Measurements from ENCODE around the gene CD34. TPM values are rescaled to one million over a fixed set of nuclear protein-coding genes. Genes with fewer than 3 reads are reported as not detected.

Gene CD34
- total RNA-seq, 1 experiment from 2014 or later = 0.06 TPM

- DNase-seq (ENCODE audit: low spot score) = no peak
Observed at GRCh38 chr1:207876131-207876530, 34.8 kb downstream of the CD34 start.

DNA sequence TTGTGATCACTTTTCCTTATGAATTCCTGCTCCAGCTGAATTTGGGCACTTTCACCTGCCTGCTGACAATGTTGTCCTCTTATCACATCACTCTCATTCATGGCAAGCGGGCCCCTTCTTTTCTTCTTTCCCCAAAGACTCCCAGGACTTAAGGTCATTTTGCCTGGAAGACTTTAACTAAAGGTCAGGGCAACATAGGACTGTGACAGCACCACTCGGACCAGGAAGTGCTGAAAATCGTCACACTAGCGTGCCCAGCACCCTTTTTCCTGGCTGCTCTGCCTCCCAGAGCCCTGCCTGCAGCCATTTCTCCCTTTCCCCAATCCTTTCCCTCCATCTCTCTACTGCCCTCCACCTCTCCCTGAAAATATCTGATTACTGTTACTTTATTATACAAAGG lies 35.4 kb downstream of the CD34 start:
- no peak for DNase-seq (ENCODE audit: low spot score)

- no peak for DNase-seq (ENCODE audit: low spot score)
Observed at GRCh38 chr1:207873055-207873890, 37.7 kb downstream of the CD34 start.

DNA sequence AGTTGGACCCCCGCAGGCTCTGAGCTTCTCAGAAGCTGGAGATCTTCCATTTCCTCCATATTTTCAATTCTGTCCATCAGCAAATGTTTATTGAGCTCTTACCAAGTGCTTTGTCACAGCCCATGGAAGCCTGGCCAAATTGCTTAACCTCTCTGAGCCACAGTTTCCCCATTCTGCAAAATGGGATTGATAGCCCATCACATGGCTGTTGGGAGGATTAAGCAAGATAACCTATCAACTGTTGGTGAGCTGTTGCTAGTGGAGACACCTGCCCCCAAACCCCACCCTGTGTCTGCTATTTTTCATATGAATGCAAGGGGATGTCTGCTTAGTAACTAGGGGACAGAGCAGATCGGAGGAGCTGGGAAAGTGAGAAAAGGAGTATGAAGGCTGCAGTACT lies 38.3 kb downstream of the CD34 start:
- DNase-seq (ENCODE audit: low spot score) = no peak

GRCh38 chr1:207871117-207871649 lies 39.7 kb downstream of the CD34 start:
- no peak for DNase-seq (ENCODE audit: low spot score)

GRCh38 chr1:207870306-207871031 lies 40.5 kb downstream of the CD34 start:
- DNase-seq (ENCODE audit: low spot score) = no peak

DNA sequence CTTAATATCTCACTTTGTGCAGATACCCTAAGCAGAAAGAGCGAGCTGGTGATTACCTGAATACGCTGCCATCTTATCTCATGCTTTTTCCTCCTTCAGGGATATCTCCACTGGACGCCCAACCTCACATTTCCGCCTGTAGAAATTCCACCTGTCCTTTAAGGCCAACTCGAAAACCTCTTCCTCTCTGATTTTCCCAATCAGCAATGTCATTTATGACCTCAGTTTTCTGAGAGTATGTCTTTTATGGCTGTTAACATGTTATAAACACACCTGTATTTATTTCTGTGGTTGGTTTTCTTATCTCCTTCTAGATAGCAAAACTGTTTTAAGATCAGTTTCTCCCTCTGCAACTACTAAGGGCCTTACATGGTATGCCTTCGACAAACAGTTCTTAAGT lies 41.1 kb downstream of the CD34 start:
- DNase-seq (ENCODE audit: low spot score) = no peak

DNA sequence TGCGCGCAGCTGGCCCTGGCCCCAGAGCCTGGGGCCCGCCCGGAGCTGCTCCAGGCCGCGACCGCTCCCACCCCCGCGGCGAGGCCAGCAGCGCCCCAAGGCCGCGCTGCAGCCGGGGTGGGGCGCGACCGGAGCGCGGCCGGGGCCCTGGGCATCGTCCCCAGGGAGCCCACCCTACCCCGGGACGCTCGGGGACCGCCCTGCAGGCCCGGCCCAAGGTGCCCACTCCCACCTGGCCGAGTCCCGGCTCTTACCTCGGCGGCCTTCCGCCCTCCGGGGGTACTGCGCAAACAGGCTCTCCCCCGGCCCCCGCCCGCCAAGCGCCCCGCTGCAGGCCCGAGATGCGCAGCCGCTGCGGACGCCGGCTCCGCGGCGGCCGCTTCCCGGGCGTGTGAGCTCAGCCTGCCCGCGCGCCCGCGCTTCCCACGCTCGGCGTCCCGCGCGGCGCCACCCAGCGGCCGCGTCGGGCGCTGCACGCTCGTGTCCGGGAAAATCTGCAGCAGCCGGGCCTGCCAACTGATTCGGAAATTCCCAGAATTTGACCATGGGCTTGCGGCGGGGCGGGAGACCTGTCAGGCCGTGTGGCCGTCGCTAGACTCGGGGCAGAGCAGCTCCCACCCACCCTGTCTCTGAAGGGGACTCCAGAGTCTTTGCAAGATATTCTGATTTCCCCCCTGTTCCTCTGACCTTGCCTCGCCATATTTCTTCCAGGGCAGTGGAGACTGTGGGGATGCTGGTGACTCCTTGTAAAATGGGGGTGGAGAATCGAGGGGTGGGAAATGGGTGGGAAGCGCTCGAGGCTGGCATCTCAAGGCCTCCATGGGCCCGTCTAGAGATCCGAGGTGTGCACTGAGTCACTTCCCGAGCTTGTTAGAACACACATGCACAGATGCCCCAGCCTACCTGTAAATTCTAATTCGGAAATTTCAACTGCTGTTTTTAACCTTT lies 41.9 kb downstream of the CD34 start:
- peak; percentile 22 for DNase-seq (ENCODE audit: low spot score)

DNA sequence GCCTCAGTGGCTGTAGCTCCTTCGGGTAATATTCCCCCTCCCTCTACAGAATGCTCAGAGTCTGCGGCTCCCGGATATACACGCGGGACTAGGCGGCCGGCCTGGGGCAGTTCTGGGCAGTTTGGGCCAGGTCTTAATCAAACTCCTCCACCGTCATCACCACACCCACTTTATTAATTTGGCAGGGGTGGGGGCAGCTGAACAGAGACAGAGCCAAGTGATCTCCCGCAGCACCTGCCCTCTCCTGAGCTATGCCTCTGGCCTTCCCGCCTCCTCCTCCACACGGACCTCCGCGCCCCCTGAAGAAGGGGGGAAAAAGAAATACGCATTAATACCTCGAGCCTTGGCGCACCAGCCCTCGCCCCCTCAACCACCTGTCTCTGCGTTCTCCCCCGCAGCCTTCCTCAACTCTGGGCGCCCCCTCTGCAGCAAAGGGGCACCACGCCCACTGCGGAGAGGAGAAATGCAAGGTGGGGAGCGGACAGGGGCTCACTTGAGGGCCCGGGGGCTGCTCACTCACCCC lies 42.6 kb downstream of the CD34 start:
- DNase-seq (ENCODE audit: low spot score) = no peak

DNA sequence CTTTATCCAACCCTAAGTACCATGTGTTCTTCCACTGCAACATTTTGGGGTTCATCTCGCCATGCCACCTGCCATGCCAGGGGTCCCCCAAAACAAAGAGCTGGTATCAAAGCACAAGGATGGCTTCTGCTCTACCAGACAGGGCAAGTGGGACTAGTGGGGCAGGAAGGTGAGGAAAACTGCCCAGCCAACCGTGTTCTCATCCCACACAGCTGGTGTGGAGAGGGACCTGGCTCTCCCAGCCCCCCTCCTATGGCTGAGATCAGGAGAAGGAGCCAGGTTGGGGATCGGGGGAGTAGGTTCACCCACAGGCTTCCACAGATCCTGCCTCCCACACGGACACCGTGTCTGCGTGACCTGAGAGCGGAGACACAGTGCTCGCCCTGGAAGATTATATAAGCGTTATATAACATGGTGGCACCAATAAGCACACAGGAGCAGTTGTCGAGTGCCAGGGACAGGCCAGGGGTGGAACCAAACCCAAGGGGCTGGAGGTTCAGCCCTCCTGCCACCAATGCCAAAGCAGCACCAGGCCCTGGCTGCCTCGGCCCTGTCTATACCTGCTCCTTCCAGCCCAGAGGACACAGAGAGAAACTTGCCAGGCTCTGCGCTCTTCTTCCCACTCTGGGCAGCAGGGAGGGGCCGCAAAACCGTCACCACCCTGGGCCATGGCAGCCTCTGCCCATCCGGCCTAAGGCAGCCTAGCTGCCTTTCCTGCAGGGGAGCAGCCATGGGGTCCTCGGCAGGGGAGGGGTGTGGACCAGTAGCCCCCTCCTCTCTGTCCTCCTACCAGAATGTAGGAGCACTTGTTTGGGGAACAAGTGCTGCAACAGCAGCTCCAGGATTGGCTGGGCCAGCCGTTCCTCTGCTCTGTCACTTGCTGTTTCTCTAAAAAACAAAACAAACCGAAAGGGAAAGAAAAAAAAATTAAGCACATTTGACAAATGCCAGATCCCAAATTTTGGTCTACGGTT lies 43.5 kb downstream of the CD34 start:
- DNase-seq (ENCODE audit: low spot score) = no peak

- DNase-seq (ENCODE audit: low spot score) = no peak
Observed at GRCh38 chr1:207866471-207867135, 44.3 kb downstream of the CD34 start.

- no peak for DNase-seq (ENCODE audit: low spot score)
Observed at GRCh38 chr1:207863893-207864535, 46.9 kb downstream of the CD34 start.

- DNase-seq (ENCODE audit: low spot score) = no peak
Observed at GRCh38 chr1:207862241-207862787, 48.6 kb downstream of the CD34 start.

DNA sequence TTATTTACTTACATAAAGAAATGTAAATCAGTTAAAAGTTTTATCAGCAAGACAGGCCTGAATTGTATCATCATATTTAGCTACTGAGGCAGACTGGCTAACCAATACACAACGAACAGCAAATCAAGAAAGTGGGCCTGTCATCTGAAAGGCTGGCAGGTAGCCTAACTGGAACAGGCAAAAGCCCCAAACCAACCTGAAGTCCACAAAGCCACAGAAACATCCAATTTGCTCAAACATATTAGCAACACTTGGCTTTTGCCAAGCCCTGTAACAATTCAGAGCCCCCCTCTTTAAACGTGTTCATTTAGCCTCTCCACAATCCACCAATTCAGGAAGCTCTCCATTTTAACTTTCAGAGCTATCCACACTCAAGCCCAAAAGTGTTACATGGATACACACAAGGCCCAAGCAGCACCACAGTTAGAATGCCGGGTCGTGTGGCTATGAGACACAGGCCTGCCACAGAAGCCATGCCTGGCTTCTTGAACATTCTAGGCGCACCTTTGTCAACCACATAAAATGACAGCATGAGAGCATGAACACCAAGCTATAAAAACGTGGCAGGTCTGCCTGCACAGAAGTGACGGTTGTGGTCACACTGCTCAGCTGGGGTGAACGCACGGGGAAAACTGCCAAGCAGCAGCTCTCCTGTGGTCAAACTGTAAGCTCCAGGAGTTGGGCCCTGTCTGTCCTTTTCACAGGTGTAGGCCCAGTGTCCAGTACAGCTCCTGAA lies 49.3 kb downstream of the CD34 start:
- no peak for DNase-seq (ENCODE audit: low spot score)

DNA sequence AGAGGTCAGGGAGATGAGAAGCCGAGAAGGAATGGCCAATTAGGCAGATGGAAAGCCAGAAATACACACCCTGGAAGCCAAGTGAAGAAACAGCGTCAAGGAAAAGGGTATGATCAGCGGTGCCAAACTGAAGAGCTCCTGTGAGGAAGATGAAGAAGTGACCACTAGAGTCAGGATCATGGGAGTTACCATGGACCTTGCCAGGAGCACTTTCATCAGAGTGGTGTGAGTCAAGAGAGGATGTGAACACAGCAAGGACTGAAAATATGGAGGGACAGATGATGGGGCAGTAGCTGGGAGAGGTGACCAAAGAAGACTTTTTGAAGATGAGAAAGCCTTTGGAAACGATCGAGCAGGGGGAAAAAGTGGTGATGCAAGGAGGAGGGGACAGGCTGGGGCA lies 50.4 kb downstream of the CD34 start:
- no peak for DNase-seq (ENCODE audit: low spot score)

DNA sequence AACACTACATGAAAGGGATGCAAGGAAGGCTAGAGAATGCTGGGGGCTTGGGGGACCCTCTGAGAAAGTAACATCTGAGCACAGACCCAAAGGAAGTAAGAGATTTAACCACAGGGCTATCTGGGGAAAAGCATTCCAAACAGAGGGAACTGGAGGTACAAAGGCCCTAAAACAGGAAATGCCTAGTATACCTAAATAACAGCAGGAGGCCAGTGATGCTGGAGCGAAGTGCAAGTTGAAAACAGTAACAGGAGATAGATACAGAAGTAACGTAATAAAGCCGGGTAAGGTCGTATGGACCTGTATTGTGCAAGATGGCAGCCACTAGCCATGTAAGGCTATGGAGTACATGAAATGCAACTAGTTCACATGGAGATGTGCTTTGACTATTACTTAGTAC lies 52.1 kb downstream of the CD34 start:
- DNase-seq (ENCODE audit: low spot score) = no peak

DNA sequence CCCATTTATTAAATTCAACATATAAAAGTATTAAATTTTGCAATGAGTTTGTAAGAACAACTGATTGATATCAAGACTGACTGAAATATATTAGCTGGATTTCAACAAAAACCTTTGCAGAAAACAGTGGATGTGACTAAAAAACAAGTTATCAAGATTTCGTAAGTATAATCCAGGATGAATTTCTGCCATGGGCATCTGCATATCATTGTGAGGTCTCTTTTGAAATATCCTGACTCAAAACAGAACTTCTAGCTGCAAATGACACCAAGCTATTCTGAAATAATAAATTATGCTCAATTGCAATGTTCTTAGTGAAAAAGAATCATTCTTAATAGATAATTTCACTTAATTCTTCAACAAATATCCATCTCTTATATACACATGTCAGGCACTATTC lies 52.6 kb downstream of the CD34 start:
- no peak for DNase-seq (ENCODE audit: low spot score)

- DNase-seq (ENCODE audit: low spot score) = no peak
Observed at GRCh38 chr1:207857447-207857846, 53.5 kb downstream of the CD34 start.
